Neutrophil (primary cell): ENCODE data around the gene GJA4.

Experiments
- H3K27ac ChIP-seq: fragments of 200-600 bp; sonication (generic); 2 replicates; pipeline ENCODE4 v1.5.1; 2016; ENCODE audit warnings: mild to moderate bottlenecking, moderate library complexity
- H3K27me3 ChIP-seq: fragments of 200-600 bp; sonication (generic); 2 replicates; pipeline ENCODE4 v1.6.0; 2016; ENCODE audit warnings: mild to moderate bottlenecking
- H3K36me3 ChIP-seq: fragments of 200-600 bp; sonication (generic); 2 replicates; pipeline ENCODE4 v1.5.1; 2017
- H3K4me1 ChIP-seq, 2 experiments: fragments of 200-600 bp in 1 of 2; sonication (generic) in 1 of 2; 1 replicate in 1 of 2; 2 replicates in 1 of 2; pipeline versions ENCODE4 v1.5.1 to v1.6.1; 2013 to 2016; ENCODE audit warnings: low read depth in 1 of 2, low read length in 1 of 2, mild to moderate bottlenecking in 1 of 2, moderate library complexity in 1 of 2; ENCODE audit not compliant: control insufficient read depth in 1 of 2, insufficient read depth in 1 of 2
- H3K4me3 ChIP-seq, 2 experiments: fragments of 200-600 bp in 1 of 2; sonication (generic) in 1 of 2; 1 replicate in 1 of 2; 2 replicates in 1 of 2; pipeline ENCODE4 v1.5.1; 2013 to 2016; ENCODE audit warnings: low read depth in 1 of 2, low read length in 1 of 2, mild to moderate bottlenecking in 1 of 2, moderate library complexity in 1 of 2
- H3K9me3 ChIP-seq: fragments of 200-600 bp; sonication (generic); 2 replicates; pipeline ENCODE4 v1.5.1; 2016
- CTCF ChIP-seq: fragments of 200-600 bp; sonication (generic); IDR thresholded peaks from 2 replicates; pipeline ENCODE4 v1.5.1; 2016; ENCODE audit warnings: antibody characterized with exemption

GJA4 gene

GRCh38 chr1:34780528-34780927 is 12.3 kb upstream of the GJA4 start:
- H3K27ac ChIP-seq: no peak overlapping the region
- H3K4me3 ChIP-seq: no peak overlapping the region

GRCh38 chr1:34781071-34781843 is 11.5 kb upstream of the GJA4 start, which contains the start of gene GJB3:
TSS of gene GJB3 (plus strand) at chr1:34781214. CDS start at chr1:34784763, 3,549 bp downstream.
- Histone ChIP-seq H3K27me3 (peaks cover 86% of the 10 kb centered on the region), H3K4me3 (no peak within 1 kb of the TSS), H3K4me1 (no peaks in the 10 kb centered on the region), H3K9me3 (no peaks in the 10 kb centered on the region), H3K27ac (no peak within 1 kb of the TSS), H3K36me3 (no peaks in the 10 kb centered on the region)
- TF ChIP-seq CTCF: no peak

More at GRCh38 chr1:34780528-34780927, 12.3 kb upstream of the GJA4 start:
- Histone ChIP-seq H3K4me1 (no peaks in the 10 kb centered on the region), H3K27me3 (peaks cover 84% of the 10 kb centered on the region), H3K9me3 (no peaks in the 10 kb centered on the region), H3K36me3 (no peaks in the 10 kb centered on the region)
- no peak for TF ChIP-seq CTCF

- Histone ChIP-seq H3K36me3 (no peaks in the 10 kb centered on the region), H3K27ac (no peak overlapping the region), H3K4me1 (no peaks in the 10 kb centered on the region), H3K4me3 (no peak overlapping the region), H3K27me3 (peaks cover 83% of the 10 kb centered on the region), H3K9me3 (no peaks in the 10 kb centered on the region)
- no peak for TF ChIP-seq CTCF
These were observed 10.9 kb upstream of the GJA4 start for GRCh38 chr1:34781844-34782391.

- Histone ChIP-seq H3K27ac (no peak overlapping the region), H3K4me1 (no peaks in the 10 kb centered on the region), H3K27me3 (peaks cover 67% of the 10 kb centered on the region), H3K4me3 (no peak overlapping the region), H3K9me3 (no peaks in the 10 kb centered on the region), H3K36me3 (no peaks in the 10 kb centered on the region)
- no peak for TF ChIP-seq CTCF
These were observed 8.0 kb upstream of the GJA4 start for GRCh38 chr1:34784751-34785221.

- H3K9me3 ChIP-seq: no peaks in the 10 kb centered on the region
- H3K4me1 ChIP-seq: no peaks in the 10 kb centered on the region
- no peak overlapping the region for H3K27ac ChIP-seq
- H3K4me3 ChIP-seq: no peak overlapping the region
- TF ChIP-seq CTCF: no peak
- H3K27me3 ChIP-seq: peaks cover 66% of the 10 kb centered on the region
- no peaks in the 10 kb centered on the region for H3K36me3 ChIP-seq
These were observed 7.4 kb upstream of the GJA4 start for GRCh38 chr1:34785231-34785874.
